ENCODE data around the gene KCNH2.

Gene KCNH2

DNA sequence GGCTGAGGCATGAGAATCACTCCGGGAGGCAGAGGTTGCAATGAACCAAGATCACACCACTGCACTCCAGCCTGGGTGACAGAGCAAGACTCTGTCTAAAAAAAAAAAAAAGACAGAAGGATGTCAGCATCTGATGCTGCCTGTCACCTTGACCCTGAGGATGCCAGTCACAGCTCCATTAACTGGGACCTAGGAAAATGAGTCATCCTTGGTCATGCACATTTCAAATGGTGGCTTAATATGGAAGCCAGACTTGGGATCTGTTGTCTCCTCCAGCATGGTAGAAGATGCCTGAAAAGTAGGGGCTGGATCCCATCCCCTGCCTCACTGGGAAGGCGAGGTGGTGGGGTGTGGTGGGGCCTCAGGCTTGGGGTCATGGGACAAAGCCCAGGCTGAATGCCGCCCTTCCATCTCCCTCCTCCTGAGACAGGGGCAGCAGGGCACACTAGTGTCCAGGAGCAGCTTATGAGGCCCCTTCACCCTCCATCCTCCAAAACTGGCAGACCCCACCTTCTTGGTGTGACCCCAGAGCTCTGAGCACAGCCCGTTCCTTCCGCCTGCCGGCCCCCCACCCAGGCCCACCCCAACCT lies 14.0 kb upstream of the KCNH2 start:
- TF ChIP-seq, protein P1, sequence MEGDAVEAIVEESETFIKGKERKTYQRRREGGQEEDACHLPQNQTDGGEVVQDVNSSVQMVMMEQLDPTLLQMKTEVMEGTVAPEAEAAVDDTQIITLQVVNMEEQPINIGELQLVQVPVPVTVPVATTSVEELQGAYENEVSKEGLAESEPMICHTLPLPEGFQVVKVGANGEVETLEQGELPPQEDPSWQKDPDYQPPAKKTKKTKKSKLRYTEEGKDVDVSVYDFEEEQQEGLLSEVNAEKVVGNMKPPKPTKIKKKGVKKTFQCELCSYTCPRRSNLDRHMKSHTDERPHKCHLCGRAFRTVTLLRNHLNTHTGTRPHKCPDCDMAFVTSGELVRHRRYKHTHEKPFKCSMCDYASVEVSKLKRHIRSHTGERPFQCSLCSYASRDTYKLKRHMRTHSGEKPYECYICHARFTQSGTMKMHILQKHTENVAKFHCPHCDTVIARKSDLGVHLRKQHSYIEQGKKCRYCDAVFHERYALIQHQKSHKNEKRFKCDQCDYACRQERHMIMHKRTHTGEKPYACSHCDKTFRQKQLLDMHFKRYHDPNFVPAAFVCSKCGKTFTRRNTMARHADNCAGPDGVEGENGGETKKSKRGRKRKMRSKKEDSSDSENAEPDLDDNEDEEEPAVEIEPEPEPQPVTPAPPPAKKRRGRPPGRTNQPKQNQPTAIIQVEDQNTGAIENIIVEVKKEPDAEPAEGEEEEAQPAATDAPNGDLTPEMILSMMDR (IDR thresholded peaks at IDR 0.05) = no peak

DNA sequence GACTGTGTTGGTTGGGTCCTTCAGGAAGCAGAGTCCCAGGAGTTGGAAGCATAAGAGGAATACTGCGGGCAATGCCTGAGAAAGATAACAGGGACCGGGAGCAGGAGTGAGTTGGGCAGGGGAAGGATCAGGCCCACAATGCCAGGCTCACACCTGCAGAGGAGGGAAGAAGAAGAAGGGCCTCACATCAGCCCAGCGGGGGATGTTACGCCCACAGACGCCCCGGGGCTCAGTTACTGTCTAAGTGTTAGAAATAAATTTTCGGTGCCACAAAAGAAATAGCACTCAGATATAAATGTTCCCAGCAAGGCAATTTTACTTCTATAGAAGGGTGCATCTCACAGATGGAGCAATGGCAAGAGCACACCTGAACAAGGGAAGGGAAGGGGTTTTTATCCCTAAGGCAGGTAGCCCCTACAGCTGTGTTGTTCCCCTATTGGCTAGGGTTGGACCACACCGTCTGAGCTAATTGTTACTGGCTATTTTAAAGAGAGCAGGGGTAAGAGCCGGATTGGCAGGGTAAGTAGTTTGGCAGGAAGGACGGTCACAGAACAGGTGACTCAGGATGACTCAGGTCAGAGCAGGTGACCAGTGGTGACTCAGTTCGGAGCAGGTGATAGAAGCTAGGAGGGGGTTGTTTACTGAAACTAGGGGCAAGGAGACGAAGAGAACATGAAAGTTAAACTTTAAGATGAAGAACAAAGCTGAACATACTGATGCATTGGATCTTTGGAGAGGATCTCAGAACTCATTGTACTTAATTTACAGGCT lies 12.5 kb upstream of the KCNH2 start, which contains the start of gene NOS3:
TSS of gene NOS3 (plus strand) at position 602 of the 771 bp plus-strand sequence. CDS start 2,787 bp downstream, outside the sequence.
- Histone ChIP-seq H3K36me3 (no peaks in the 10 kb centered on the region), H3K27ac (no peak within 1 kb of the TSS), H3K4me1 (ENCODE audit: control insufficient read depth in 1 of 2, insufficient read depth in 1 of 2, low read depth in 1 of 2, low read length in 1 of 2) (no peaks in the 10 kb centered on the region), H3K27me3 (peaks cover 76% of the 10 kb centered on the region), H3K4me3 (ENCODE audit: low read depth in 1 of 2, low read length in 1 of 2) (no peak within 1 kb of the TSS), H3K9me3 (no peaks in the 10 kb centered on the region)
- TF ChIP-seq, protein P1 (IDR thresholded peaks at IDR 0.05) = no peak

More for the DNA sequence above, 14.0 kb upstream of the KCNH2 start:
- Histone ChIP-seq H3K9me3 (no peaks in the 10 kb centered on the region), H3K27ac (no peak overlapping the region), H3K4me3 (ENCODE audit: low read depth in 1 of 2, low read length in 1 of 2) (no peak overlapping the region), H3K27me3 (peaks cover 74% of the 10 kb centered on the region), H3K4me1 (ENCODE audit: control insufficient read depth in 1 of 2, insufficient read depth in 1 of 2, low read depth in 1 of 2, low read length in 1 of 2) (no peaks in the 10 kb centered on the region), H3K36me3 (no peaks in the 10 kb centered on the region)

DNA sequence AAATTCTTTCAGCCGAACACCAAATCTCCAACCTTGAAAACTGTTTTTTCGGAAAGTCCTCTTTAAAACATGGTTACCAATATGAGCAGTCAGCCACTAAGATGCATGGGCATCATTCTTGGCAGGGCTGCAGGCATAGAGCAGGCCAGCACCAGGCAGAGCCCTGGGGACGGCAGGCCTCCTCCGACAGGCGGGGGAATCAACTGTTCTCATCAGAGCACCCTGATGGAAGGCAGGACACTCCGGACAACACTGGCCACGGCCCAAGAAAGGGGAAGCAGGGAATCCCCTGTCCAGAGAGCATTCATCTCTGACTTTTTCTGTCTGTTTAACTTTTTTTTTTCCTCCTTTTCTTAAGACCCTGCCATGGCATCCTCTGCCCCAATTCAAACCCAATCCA lies 11.3 kb upstream of the KCNH2 start:
- Histone ChIP-seq H3K27me3 (peaks cover 76% of the 10 kb centered on the region), H3K27ac (no peak overlapping the region), H3K9me3 (no peaks in the 10 kb centered on the region), H3K4me3 (ENCODE audit: low read depth in 1 of 2, low read length in 1 of 2) (no peak overlapping the region), H3K4me1 (ENCODE audit: control insufficient read depth in 1 of 2, insufficient read depth in 1 of 2, low read depth in 1 of 2, low read length in 1 of 2) (no peaks in the 10 kb centered on the region), H3K36me3 (no peaks in the 10 kb centered on the region)
- TF ChIP-seq, protein P1 (IDR thresholded peaks at IDR 0.05) = no peak

DNA sequence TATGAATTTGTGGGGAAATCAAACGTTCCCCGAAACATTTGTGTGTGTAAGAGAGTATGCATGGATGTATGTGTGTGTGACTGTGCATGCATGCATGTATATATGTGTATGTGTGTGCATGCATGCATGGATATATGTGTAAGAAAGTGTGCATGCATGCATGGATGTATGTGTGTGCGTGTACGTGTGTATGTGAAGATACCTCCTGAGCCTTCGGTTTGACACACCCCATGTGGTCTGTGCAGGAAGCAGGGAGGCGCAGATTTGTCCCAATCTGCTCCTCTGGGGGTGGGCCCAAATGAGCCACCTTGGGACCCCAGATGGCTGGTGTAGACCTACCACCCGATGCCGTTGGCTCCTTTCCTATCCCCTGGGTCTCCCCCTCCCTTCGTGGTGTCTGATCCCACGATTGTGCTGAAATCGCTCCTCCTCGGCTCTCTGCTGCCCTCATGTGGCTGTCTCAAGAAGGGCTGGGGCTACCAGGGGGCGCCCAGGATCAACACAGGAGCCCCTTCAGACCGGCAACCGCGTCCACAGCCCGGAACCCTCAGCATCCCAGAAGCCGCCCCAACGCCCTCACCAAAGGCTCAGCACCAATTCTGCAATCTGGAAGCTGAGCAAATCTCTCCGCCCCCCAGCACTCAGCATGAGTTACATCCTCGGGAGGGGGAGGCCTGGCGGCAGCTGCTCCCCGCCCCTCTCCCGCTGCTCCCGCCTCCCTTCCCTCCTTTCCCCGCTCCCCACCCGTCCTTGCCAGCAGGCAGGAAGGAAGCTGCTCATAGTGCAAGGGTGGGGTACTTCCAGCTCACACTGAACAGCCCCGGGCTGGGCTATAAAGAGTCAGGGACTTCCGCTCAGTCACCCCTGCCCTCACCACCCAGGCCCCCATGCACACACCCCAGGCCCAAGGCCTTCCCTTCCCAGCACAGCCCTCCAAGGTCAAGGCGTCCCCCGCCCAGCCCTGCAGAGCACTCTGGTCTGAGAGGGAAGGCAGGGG lies 10.4 kb upstream of the KCNH2 start:
- Histone ChIP-seq H3K9me3 (no peaks in the 10 kb centered on the region), H3K27me3 (peaks cover 81% of the 10 kb centered on the region), H3K4me1 (ENCODE audit: control insufficient read depth in 1 of 2, insufficient read depth in 1 of 2, low read depth in 1 of 2, low read length in 1 of 2) (no peaks in the 10 kb centered on the region), H3K36me3 (no peaks in the 10 kb centered on the region), H3K27ac (no peak overlapping the region), H3K4me3 (ENCODE audit: low read depth in 1 of 2, low read length in 1 of 2) (no peak overlapping the region)
- TF ChIP-seq, protein P1 (IDR thresholded peaks at IDR 0.05) = peak; percentile 41

DNA sequence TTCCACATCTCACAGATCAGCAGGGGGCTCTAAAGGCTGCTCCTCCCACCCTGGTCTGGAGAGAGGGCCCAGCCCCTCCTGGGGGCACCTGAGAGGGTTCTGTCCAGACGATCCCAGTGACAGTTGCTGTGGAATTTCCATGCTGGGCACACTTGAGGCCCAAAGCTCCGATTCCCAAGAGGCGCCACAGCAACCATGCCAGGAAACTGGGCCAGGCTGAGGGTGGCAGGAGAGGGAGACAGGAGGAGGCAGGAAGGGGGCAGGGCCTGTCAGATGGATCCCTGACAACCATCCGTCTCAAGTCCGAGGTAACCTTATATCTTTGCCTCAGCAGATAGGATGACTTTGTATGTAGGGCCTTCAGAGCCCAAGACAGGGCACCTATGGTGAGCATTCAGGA lies 8.4 kb upstream of the KCNH2 start:
- TF ChIP-seq, protein P1 (IDR thresholded peaks at IDR 0.05) = no peak
- Histone ChIP-seq H3K4me3 (ENCODE audit: low read depth in 1 of 2, low read length in 1 of 2) (no peak overlapping the region), H3K4me1 (ENCODE audit: control insufficient read depth in 1 of 2, insufficient read depth in 1 of 2, low read depth in 1 of 2, low read length in 1 of 2) (no peaks in the 10 kb centered on the region), H3K9me3 (no peaks in the 10 kb centered on the region), H3K36me3 (no peaks in the 10 kb centered on the region), H3K27me3 (peaks cover 100% of the 10 kb centered on the region), H3K27ac (no peak overlapping the region)
